GM12878 (cell line): Measurements from ENCODE around the gene SPIB. TPM values are rescaled to one million over a fixed set of nuclear protein-coding genes. Genes with fewer than 3 reads are reported as not detected.

Experiments
- ATF7 ChIP-seq: fragments of 450-650 bp; IDR thresholded peaks from 2 replicates; pipeline ENCODE4 v1.6.1; 2016; ENCODE audit warnings: low read depth, mild to moderate bottlenecking
- BCL11A ChIP-seq: IDR thresholded peaks from 2 replicates; pipeline ENCODE4 v1.6.1; 2011; ENCODE audit warnings: low read depth, low read length
- CBX3 ChIP-seq: fragments of 200-600 bp; sonication (generic); IDR thresholded peaks from 2 replicates; pipeline ENCODE4 v1.6.1; 2016; ENCODE audit warnings: low read depth, borderline replicate concordance
- CREB1 ChIP-seq: IDR thresholded peaks from 2 replicates; pipeline ENCODE4 v1.6.1; 2012; ENCODE audit warnings: low read depth, mild to moderate bottlenecking, inconsistent platforms
- EZH2 ChIP-seq: IDR thresholded peaks from 2 replicates; pipeline ENCODE4 v1.6.1; 2012; ENCODE audit warnings: low read depth, mild to moderate bottlenecking, control low read depth, inconsistent platforms, low read length, borderline replicate concordance; ENCODE audit not compliant: control insufficient read depth
- FOXM1 ChIP-seq: IDR thresholded peaks from 2 replicates; pipeline ENCODE4 v1.6.1; 2012; ENCODE audit warnings: low read depth, mild to moderate bottlenecking, inconsistent platforms, low read length, moderate library complexity
- IRF4 ChIP-seq: IDR thresholded peaks from 2 replicates; pipeline ENCODE4 v1.6.1; 2011; ENCODE audit warnings: low read depth, low read length
- MXI1 ChIP-seq: fragments of 150-350 bp; IDR thresholded peaks from 2 replicates; pipeline ENCODE4 v1.6.1; 2011; ENCODE audit warnings: low read depth, mild to moderate bottlenecking, inconsistent platforms, low read length, improper control_type of control experiment
- NR2C1 ChIP-seq: fragments of 450-650 bp; IDR thresholded peaks from 2 replicates; pipeline ENCODE4 v1.6.1; 2017; ENCODE audit warnings: antibody characterized with exemption, mild to moderate bottlenecking, moderate library complexity
- PAX5 ChIP-seq: IDR thresholded peaks from 2 replicates; pipeline ENCODE4 v1.6.1; 2011; ENCODE audit warnings: low read depth, low read length, borderline replicate concordance
- POU2F2 ChIP-seq: IDR thresholded peaks from 3 replicates; pipeline ENCODE4 v1.6.1; 2011; ENCODE audit warnings: low read depth, mild to moderate bottlenecking, low read length, borderline replicate concordance
- RELA ChIP-seq: fragments of 450-650 bp; IDR thresholded peaks from 2 replicates; pipeline ENCODE4 v1.8.0; 2014; ENCODE audit warnings: borderline replicate concordance; ENCODE audit not compliant: partially characterized antibody
- RFX5 ChIP-seq: IDR thresholded peaks from 2 replicates; pipeline ENCODE4 v1.6.1; 2011; ENCODE audit warnings: low read depth, low read length, improper control_type of control experiment
- RUNX3 ChIP-seq: IDR thresholded peaks from 2 replicates; pipeline ENCODE4 v1.6.1; 2012; ENCODE audit warnings: low read length, inconsistent platforms
- SIX5 ChIP-seq: IDR thresholded peaks from 2 replicates; pipeline ENCODE4 v1.6.1; 2011; ENCODE audit warnings: mild to moderate bottlenecking, low read depth, low read length, moderate library complexity; ENCODE audit not compliant: severe bottlenecking
- SMAD5 ChIP-seq: IDR thresholded peaks from 2 replicates; pipeline ENCODE4 v1.6.1; 2016; ENCODE audit warnings: antibody characterized with exemption, low read depth
- SMC3 ChIP-seq: IDR thresholded peaks from 2 replicates; pipeline ENCODE4 v1.6.1; 2011; ENCODE audit warnings: low read length, improper control_type of control experiment, borderline replicate concordance
- ZNF207 ChIP-seq: fragments of 450-650 bp; IDR thresholded peaks from 2 replicates; pipeline ENCODE4 v1.6.1; 2014; ENCODE audit warnings: antibody characterized with exemption, mild to moderate bottlenecking, borderline replicate concordance
- polyA plus RNA-seq, 11 experiments: library from polyadenylated mRNA; depleted of rRNA in 4 of 11; unstranded in 6 of 11; stranded (reverse) in 5 of 11; fragments of >200 nt; fragmentation: Nextera tagmentation in 4 of 11; fragmentation: Illumina TruSeq in 1 of 11; extraction: Ambion mirVana in 4 of 11; extraction: Trizol in 1 of 11; gene quantifications; 1 replicate in 1 of 11; 2 replicates in 10 of 11; pipeline versions ENCODE4 v1.2.1 to v1.2.3, GENCODE V29; 2011 to 2016; ENCODE audit warnings: inconsistent platforms in 2 of 11, missing spikeins in 2 of 11, low read depth in 1 of 11
- total RNA-seq, 4 experiments: library from RNA; depleted of rRNA in 3 of 4; stranded (reverse); fragments of >200 nt in 3 of 4; fragmentation: Illumina TruSeq in 1 of 4; extraction: Trizol in 1 of 4; gene quantifications; 2 replicates each; pipeline versions ENCODE4 v1.2.1 to v1.2.3, GENCODE V29; 2013 to 2021
- TF ChIP-seq, protein P1 (sequence below): IDR thresholded peaks from 2 replicates; pipeline ENCODE4 v1.6.1; 2012; ENCODE audit warnings: low read length, inconsistent platforms
- TF ChIP-seq, protein P2 (sequence below): fragments of 450-650 bp; IDR thresholded peaks from 2 replicates; pipeline ENCODE4 v1.6.1; 2014; ENCODE audit warnings: mild to moderate bottlenecking
- TF ChIP-seq, protein P3 (sequence below): fragments of 150-350 bp; IDR thresholded peaks from 2 replicates; pipeline ENCODE4 v1.6.1; 2016; ENCODE audit warnings: low read depth, low read length
- TF ChIP-seq, protein P4 (sequence below): IDR thresholded peaks from 2 replicates; pipeline ENCODE4 v1.6.1; 2012; ENCODE audit warnings: low read depth, low read length, improper control_type of control experiment
- TF ChIP-seq, protein P5 (sequence below): IDR thresholded peaks from 2 replicates; pipeline ENCODE4 v1.6.1; 2011; ENCODE audit warnings: mild to moderate bottlenecking, low read depth, low read length, moderate library complexity; ENCODE audit not compliant: insufficient replicate concordance

SPIB gene
- total and polyA plus RNA-seq, 10 of the 15 experiments (the other 5 are each of a cell fraction or from before 2014, with no cell fraction given) = 3.5 to 123 (median 56.0) TPM

DNA sequence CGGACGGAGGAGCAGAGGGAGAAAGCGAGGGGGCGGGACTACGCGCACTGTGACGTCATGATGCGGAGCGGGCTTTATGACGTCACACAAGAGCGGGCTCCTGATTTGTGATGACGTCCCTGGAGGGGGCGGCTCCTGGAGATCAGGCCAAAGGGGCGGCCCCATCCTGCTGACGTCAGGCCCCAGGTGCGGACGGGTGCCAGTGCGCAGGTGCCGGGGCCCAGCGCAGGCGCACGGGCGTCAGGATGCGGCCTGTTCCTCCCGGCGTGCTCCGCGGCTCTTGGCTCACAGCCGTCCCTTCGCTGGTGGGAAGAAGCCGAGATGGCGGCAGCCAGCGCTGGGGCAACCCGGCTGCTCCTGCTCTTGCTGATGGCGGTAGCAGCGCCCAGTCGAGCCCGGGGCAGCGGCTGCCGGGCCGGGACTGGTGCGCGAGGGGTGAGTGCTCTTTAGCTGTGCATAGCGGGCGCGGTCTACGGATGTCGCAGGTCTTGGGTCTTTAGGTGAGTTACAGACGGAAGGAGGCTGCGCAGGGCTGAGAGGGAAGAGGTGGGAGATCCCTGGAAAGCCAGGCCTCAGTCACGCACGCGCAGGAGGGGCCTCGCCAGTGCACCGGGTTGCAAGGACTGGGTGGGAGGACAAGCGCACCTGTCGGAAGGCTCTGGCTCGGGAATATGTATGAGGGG, 57.6 kb downstream of the SPIB start, which contains the start of the genes EMC10 and GARIN5A (continued):
- TF ChIP-seq IRF4 (no peak), ATF7 (peak; percentile 99), NR2C1 (no peak), CREB1 (peak; percentile 100), SMC3 (no peak), FOXM1 (no peak), ZNF207 (no peak), RFX5 (peak; percentile 49; the same call in 1 of the 2 replicates), PAX5 (no peak), POU2F2 (peak; percentile 72; the same call in 1 of the 3 replicates), RELA (peak; percentile 81), BCL11A (no peak), SIX5 (no peak), CBX3 (no peak), SMAD5 (peak; percentile 85; the same call in 1 of the 2 replicates), RUNX3 (no peak), MXI1 (peak; percentile 24; the same call in 1 of the 2 replicates), EZH2 (no peak)
- TF ChIP-seq, protein P1, sequence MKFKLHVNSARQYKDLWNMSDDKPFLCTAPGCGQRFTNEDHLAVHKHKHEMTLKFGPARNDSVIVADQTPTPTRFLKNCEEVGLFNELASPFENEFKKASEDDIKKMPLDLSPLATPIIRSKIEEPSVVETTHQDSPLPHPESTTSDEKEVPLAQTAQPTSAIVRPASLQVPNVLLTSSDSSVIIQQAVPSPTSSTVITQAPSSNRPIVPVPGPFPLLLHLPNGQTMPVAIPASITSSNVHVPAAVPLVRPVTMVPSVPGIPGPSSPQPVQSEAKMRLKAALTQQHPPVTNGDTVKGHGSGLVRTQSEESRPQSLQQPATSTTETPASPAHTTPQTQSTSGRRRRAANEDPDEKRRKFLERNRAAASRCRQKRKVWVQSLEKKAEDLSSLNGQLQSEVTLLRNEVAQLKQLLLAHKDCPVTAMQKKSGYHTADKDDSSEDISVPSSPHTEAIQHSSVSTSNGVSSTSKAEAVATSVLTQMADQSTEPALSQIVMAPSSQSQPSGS = peak; percentile 97
- TF ChIP-seq, protein P2, sequence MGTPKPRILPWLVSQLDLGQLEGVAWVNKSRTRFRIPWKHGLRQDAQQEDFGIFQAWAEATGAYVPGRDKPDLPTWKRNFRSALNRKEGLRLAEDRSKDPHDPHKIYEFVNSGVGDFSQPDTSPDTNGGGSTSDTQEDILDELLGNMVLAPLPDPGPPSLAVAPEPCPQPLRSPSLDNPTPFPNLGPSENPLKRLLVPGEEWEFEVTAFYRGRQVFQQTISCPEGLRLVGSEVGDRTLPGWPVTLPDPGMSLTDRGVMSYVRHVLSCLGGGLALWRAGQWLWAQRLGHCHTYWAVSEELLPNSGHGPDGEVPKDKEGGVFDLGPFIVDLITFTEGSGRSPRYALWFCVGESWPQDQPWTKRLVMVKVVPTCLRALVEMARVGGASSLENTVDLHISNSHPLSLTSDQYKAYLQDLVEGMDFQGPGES = no peak
- TF ChIP-seq, protein P3, sequence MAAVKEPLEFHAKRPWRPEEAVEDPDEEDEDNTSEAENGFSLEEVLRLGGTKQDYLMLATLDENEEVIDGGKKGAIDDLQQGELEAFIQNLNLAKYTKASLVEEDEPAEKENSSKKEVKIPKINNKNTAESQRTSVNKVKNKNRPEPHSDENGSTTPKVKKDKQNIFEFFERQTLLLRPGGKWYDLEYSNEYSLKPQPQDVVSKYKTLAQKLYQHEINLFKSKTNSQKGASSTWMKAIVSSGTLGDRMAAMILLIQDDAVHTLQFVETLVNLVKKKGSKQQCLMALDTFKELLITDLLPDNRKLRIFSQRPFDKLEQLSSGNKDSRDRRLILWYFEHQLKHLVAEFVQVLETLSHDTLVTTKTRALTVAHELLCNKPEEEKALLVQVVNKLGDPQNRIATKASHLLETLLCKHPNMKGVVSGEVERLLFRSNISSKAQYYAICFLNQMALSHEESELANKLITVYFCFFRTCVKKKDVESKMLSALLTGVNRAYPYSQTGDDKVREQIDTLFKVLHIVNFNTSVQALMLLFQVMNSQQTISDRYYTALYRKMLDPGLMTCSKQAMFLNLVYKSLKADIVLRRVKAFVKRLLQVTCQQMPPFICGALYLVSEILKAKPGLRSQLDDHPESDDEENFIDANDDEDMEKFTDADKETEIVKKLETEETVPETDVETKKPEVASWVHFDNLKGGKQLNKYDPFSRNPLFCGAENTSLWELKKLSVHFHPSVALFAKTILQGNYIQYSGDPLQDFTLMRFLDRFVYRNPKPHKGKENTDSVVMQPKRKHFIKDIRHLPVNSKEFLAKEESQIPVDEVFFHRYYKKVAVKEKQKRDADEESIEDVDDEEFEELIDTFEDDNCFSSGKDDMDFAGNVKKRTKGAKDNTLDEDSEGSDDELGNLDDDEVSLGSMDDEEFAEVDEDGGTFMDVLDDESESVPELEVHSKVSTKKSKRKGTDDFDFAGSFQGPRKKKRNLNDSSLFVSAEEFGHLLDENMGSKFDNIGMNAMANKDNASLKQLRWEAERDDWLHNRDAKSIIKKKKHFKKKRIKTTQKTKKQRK = no peak
- TF ChIP-seq, protein P4, sequence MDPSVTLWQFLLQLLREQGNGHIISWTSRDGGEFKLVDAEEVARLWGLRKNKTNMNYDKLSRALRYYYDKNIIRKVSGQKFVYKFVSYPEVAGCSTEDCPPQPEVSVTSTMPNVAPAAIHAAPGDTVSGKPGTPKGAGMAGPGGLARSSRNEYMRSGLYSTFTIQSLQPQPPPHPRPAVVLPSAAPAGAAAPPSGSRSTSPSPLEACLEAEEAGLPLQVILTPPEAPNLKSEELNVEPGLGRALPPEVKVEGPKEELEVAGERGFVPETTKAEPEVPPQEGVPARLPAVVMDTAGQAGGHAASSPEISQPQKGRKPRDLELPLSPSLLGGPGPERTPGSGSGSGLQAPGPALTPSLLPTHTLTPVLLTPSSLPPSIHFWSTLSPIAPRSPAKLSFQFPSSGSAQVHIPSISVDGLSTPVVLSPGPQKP = no peak
- TF ChIP-seq, protein P5, sequence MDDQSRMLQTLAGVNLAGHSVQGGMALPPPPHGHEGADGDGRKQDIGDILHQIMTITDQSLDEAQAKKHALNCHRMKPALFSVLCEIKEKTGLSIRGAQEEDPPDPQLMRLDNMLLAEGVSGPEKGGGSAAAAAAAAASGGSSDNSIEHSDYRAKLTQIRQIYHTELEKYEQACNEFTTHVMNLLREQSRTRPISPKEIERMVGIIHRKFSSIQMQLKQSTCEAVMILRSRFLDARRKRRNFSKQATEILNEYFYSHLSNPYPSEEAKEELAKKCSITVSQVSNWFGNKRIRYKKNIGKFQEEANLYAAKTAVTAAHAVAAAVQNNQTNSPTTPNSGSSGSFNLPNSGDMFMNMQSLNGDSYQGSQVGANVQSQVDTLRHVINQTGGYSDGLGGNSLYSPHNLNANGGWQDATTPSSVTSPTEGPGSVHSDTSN = no peak
